ENCODE measurements around the gene FGF22.
"Not testable (repeated sequence)": the region's sequence is repeated elsewhere in the genome, so short reads cannot be mapped to it uniquely, and the experiment has no call there.

Gene FGF22

GRCh38 chr19:624433-625109 is 15.1 kb upstream of the FGF22 start:
- no peaks in the 10 kb centered on the region for H3K9me3 Mint-ChIP-seq (ENCODE audit: low read depth)
- peaks cover 5% of the 10 kb centered on the region for H3K4me1 Mint-ChIP-seq (ENCODE audit: low read depth)
- no peaks in the 10 kb centered on the region for H3K27me3 Mint-ChIP-seq
- H3K27ac Mint-ChIP-seq: no peak overlapping the region
- H3K36me3 Mint-ChIP-seq: peaks cover 4% of the 10 kb centered on the region
- H3K4me3 Mint-ChIP-seq: no peak overlapping the region

DNA sequence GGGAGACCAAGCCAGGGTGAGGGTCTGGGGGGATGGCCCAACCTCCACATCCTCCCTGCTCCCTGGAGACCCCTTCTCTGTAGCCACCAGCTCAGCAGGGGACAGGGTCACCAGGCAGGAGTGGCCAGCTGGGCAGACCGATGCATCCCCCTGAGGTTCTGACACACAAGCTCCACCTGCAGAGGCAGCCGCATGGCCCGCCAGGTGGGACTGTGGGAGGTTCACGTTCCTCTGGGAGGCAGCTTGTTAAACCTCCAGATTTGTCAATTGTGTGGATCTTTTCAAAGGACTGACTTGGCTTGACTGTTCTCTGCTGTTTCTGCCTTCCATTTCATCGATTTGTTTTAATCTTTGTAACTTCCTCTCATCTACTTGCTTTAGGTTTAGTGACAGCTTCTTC is 14.4 kb upstream of the FGF22 start:
- peaks cover 4% of the 10 kb centered on the region for H3K36me3 Mint-ChIP-seq
- no peaks in the 10 kb centered on the region for H3K27me3 Mint-ChIP-seq
- no peak overlapping the region for H3K4me3 Mint-ChIP-seq
- no peaks in the 10 kb centered on the region for H3K9me3 Mint-ChIP-seq (ENCODE audit: low read depth)
- H3K27ac Mint-ChIP-seq: no peak overlapping the region
- peaks cover 10% of the 10 kb centered on the region for H3K4me1 Mint-ChIP-seq (ENCODE audit: low read depth)

- H3K4me1 Mint-ChIP-seq (ENCODE audit: low read depth): peaks cover 19% of the 10 kb centered on the region
- H3K27me3 Mint-ChIP-seq; H3K27ac Mint-ChIP-seq; H3K9me3 Mint-ChIP-seq (ENCODE audit: low read depth); H3K4me3 Mint-ChIP-seq; H3K36me3 Mint-ChIP-seq: not testable (repeated sequence)
Measured at GRCh38 chr19:626566-626965, 13.1 kb upstream of the FGF22 start.

DNA sequence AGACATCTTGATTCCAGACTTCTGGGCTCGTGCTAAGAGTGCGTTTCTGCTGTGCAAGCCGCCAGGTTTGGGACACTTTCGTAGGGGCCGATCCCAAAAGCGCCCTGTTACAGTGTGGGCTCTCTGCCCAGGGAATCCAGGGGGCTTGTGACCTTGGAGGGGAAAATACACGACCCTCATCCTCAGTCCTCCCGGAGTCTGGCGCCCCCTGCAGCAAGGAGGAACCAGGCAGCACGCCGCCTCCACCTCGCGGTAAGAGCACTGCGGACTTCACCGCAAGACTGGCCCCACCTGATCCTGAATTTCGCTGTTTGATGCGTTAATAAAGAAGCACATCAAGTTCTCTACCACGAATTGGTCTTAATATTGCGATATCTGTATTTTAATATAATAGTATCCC is 11.5 kb upstream of the FGF22 start:
- Mint-ChIP-seq H3K4me3 (no peak overlapping the region), H3K36me3 (peaks cover 4% of the 10 kb centered on the region)

GRCh38 chr19:629515-629914 is 10.2 kb upstream of the FGF22 start:
- H3K27me3 Mint-ChIP-seq; H3K36me3 Mint-ChIP-seq; H3K4me3 Mint-ChIP-seq; H3K9me3 Mint-ChIP-seq (ENCODE audit: low read depth); H3K27ac Mint-ChIP-seq: not testable (repeated sequence)
- peaks cover 33% of the 10 kb centered on the region for H3K4me1 Mint-ChIP-seq (ENCODE audit: low read depth)

More for the DNA sequence above, 11.5 kb upstream of the FGF22 start:
- H3K27me3 Mint-ChIP-seq: no peaks in the 10 kb centered on the region
- no peak overlapping the region for H3K27ac Mint-ChIP-seq
- H3K9me3 Mint-ChIP-seq (ENCODE audit: low read depth): no peaks in the 10 kb centered on the region
- peaks cover 24% of the 10 kb centered on the region for H3K4me1 Mint-ChIP-seq (ENCODE audit: low read depth)

GRCh38 chr19:629961-630714 is 9.5 kb upstream of the FGF22 start:
- peaks cover 33% of the 10 kb centered on the region for H3K4me1 Mint-ChIP-seq (ENCODE audit: low read depth)
- H3K36me3 Mint-ChIP-seq: peaks cover 4% of the 10 kb centered on the region
- no peaks in the 10 kb centered on the region for H3K27me3 Mint-ChIP-seq
- no peak overlapping the region for H3K27ac Mint-ChIP-seq
- H3K4me3 Mint-ChIP-seq: no peak overlapping the region
- H3K9me3 Mint-ChIP-seq (ENCODE audit: low read depth): no peaks in the 10 kb centered on the region

GRCh38 chr19:632579-633067 is 7.1 kb upstream of the FGF22 start:
- Mint-ChIP-seq H3K27me3 (no peaks in the 10 kb centered on the region), H3K36me3 (peaks cover 2% of the 10 kb centered on the region), H3K4me1 (ENCODE audit: low read depth) (peaks cover 32% of the 10 kb centered on the region), H3K9me3 (ENCODE audit: low read depth) (no peaks in the 10 kb centered on the region), H3K4me3 (peak overlapping the region; percentile 96), H3K27ac (peak overlapping the region; percentile 93)

DNA sequence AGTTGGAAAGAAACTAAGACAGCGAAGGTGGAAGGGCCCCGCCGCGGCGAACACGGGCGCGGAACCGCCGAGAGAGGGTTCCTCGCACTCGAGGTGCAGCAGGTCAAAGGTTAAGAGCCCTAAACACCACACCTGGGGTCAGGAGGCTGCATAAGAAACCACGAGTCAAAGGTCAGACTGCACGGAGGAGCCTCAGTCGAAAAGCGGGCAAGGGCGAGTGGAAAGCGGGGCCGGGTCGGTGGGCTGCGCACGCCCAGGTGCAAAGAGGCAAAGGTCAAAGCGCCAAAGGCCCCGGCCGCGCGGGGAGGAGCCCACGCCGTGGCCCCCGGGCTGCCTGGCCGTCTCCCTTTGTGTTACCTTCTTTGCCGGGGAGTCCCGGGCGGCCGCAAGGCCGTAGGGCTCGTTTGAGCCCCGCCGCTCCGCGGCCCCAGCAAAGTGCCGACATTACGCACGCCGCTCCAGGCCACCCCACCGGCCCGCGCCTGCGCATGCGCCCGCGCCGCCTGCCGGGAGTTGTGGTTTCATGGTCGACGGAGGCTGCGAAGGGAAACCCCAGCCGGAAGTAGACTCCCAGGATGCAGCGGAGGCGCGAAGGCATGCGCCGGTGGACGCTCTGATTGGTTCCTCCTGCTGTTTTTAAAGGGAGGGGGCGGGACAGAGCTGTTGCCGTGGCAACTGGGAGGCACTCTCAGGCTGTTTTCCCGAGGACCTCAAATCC is 6.5 kb upstream of the FGF22 start, which contains the start of gene POLRMT:
TSS of gene POLRMT (minus strand) at position 470 of the 718 bp plus-strand sequence. CDS start at position 445, 25 bp downstream.
- Mint-ChIP-seq H3K27me3 (no peaks in the 10 kb centered on the region), H3K9me3 (ENCODE audit: low read depth) (no peaks in the 10 kb centered on the region), H3K36me3 (peaks cover 2% of the 10 kb centered on the region)

DNA sequence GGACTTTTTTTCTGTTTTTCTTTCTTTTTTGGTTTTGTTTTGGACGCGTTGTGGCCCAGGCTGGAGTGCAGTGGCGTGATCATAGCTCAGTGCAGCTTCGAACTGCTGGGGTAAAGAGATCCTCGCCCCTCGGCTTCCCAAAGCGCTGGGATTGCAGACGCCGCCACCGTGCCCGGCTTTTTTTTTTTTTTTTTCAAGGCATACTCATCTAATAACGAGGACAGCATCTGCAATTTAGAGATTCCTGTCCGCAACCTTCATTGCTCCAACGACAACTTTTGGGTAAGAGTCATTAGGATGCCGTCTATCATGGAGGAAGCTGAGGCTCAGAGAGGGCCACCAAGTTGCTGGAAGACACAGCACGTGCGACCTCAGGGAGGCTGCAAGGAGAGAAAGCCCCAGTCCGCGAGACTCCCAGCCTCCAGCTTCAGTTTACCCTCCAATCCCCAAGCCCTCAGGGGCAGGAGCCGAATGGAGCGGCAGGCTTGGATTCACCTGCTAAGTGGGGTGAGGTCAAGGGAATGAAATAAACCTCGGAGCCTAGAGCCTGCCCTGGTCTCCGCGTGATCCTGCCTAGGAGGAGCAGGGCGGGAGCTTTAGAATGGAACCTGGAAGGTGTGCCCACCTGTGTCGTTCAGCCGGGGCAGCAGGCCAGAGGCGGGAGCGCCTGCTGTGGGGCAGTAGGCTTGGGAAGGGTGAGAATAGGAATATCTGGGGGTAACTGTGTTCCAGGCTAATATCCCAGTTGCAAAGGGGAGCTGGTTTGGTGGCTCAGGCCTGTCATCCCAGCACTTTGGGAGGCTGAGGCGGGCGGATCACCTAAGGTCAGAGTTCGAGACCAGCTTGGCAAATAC is 5.7 kb upstream of the FGF22 start:
- Mint-ChIP-seq H3K4me3 (peak overlapping the region; percentile 96), H3K4me1 (ENCODE audit: low read depth) (peaks cover 30% of the 10 kb centered on the region), H3K9me3 (ENCODE audit: low read depth) (no peaks in the 10 kb centered on the region), H3K27me3 (no peaks in the 10 kb centered on the region), H3K36me3 (peaks cover 1% of the 10 kb centered on the region), H3K27ac (peak overlapping the region; percentile 83)

More for the DNA sequence above, 6.5 kb upstream of the FGF22 start, which contains the start of gene POLRMT:
- peak within 1 kb of the TSS; percentile 93 for H3K27ac Mint-ChIP-seq
- peak within 1 kb of the TSS; percentile 96 for H3K4me3 Mint-ChIP-seq
- peaks cover 32% of the 10 kb centered on the region for H3K4me1 Mint-ChIP-seq (ENCODE audit: low read depth)

- H3K9me3 Mint-ChIP-seq (ENCODE audit: low read depth): no peaks in the 10 kb centered on the region
- H3K27ac Mint-ChIP-seq: no peak overlapping the region
- H3K36me3 Mint-ChIP-seq: no peaks in the 10 kb centered on the region
- H3K27me3 Mint-ChIP-seq: no peaks in the 10 kb centered on the region
- peaks cover 31% of the 10 kb centered on the region for H3K4me1 Mint-ChIP-seq (ENCODE audit: low read depth)
- no peak overlapping the region for H3K4me3 Mint-ChIP-seq
Measured at GRCh38 chr19:634975-635652, 4.6 kb upstream of the FGF22 start.

- no peak overlapping the region for H3K27ac Mint-ChIP-seq
Measured at GRCh38 chr19:638906-639252, 800 bp upstream of the FGF22 start.

GRCh38 chr19:640161-640558 is 481 bp downstream of the FGF22 start:
- Mint-ChIP-seq H3K4me1 (ENCODE audit: low read depth) (peaks cover 7% of the 10 kb centered on the region), H3K4me3 (no peak overlapping the region), H3K27me3 (no peaks in the 10 kb centered on the region), H3K9me3 (ENCODE audit: low read depth) (no peaks in the 10 kb centered on the region), H3K36me3 (no peaks in the 10 kb centered on the region), H3K27ac (no peak overlapping the region)

More at GRCh38 chr19:638906-639252, 800 bp upstream of the FGF22 start:
- Mint-ChIP-seq H3K4me3 (peak overlapping the region; percentile 87), H3K27me3 (no peaks in the 10 kb centered on the region), H3K9me3 (ENCODE audit: low read depth) (no peaks in the 10 kb centered on the region), H3K36me3 (no peaks in the 10 kb centered on the region), H3K4me1 (ENCODE audit: low read depth) (peaks cover 11% of the 10 kb centered on the region)

DNA sequence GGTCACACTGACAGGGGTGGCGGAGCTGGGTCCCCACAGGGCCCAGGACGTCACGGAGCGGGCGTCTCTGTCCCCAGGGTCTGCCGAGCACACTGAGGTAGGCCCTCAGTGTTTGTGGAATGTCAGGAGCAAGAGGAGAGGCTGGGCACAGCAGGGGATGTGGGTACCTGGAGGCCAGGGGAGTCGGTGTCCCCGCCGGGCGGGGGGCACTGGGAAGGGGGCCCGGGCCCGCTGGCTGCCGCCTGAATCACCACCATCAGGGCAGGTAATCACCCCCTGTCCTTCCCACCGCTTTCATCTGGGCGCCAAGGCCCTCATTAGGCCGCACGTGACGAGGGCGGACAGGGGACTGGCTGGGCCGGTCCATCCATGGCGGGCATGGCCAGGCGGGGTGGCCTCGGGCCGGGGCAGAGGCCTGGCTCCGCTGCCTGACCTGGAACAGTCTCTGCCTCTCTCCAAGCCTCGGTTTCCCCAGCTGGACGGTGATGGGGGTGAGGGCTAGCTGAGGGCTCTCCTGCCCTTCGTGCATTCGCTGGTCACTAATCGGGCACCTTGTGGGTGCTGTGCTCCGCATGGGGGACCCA is 1.0 kb downstream of the FGF22 start:
- Mint-ChIP-seq H3K4me1 (ENCODE audit: low read depth) (peaks cover 7% of the 10 kb centered on the region), H3K27ac (no peak overlapping the region), H3K27me3 (no peaks in the 10 kb centered on the region), H3K4me3 (no peak overlapping the region), H3K36me3 (no peaks in the 10 kb centered on the region), H3K9me3 (ENCODE audit: low read depth) (no peaks in the 10 kb centered on the region)

DNA sequence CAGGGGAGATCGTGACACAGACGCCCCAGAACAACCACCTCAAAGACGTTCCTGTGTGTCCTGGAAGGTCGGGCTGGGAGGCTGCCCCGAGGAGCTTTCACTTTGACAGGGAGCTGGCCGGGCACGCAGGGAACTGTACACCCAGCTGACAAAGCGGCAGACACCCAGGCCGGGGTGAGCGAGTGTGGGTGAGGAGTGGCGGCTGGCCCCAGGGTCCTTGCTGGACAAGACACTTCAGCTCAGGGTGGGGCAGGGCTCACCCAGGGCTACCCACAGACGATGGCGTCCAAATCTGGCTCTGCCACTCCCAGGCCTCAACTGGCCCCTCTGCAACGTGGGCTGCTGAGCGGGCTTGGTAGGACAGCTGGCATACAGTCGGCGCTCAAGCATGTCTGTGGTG is 2.0 kb downstream of the FGF22 start:
- peaks cover 7% of the 10 kb centered on the region for H3K4me1 Mint-ChIP-seq (ENCODE audit: low read depth)

More for the DNA sequence above, 2.0 kb downstream of the FGF22 start:
- no peaks in the 10 kb centered on the region for H3K36me3 Mint-ChIP-seq
- no peak overlapping the region for H3K4me3 Mint-ChIP-seq
- H3K27me3 Mint-ChIP-seq: no peaks in the 10 kb centered on the region
- H3K9me3 Mint-ChIP-seq (ENCODE audit: low read depth): no peaks in the 10 kb centered on the region
- H3K27ac Mint-ChIP-seq: no peak overlapping the region

Measured in activated naive CD8-positive, alpha-beta T cell (primary cell).